Esophagus squamous epithelium (tissue), 5 donors: Measurements from ENCODE around the gene CRYBG1. TPM values are rescaled to one million over a fixed set of nuclear protein-coding genes. Genes with fewer than 3 reads are reported as not detected.
A peak's percentile ranks its signal among the peaks of the same experiment; 100 is the strongest.

Experiments
- DNase-seq: peaks from one replicate; lab custom pipeline; 2025; lab: John Stamatoyannopoulos, UW
- H3K27ac ChIP-seq, 4 donors: fragments of 200-600 bp; sonication (generic); one replicate each; pipeline ENCODE4 v1.5.1; 2016 to 2019; ENCODE audit warnings: mild to moderate bottlenecking in 1 of 4
- H3K27me3 ChIP-seq, 4 donors: fragments of 200-600 bp; sonication (generic); 1 replicate in 3 of 4; 2 replicates in 1 of 4; pipeline versions ENCODE4 v1.5.1 to v1.6.0; 2017 to 2021; ENCODE audit warnings: antibody characterized with exemption in 1 of 4
- H3K36me3 ChIP-seq, 3 donors: fragments of 200-600 bp; sonication (generic); one replicate each; pipeline ENCODE4 v1.5.1; 2016 to 2019
- H3K4me1 ChIP-seq, 3 donors: fragments of 200-600 bp; sonication (generic); one replicate each; pipeline ENCODE4 v1.5.1; 2017 to 2019
- H3K4me3 ChIP-seq, 4 donors: fragments of 200-600 bp; sonication (generic); 1 replicate in 3 of 4; 2 replicates in 1 of 4; pipeline ENCODE4 v1.5.1; 2016 to 2019; ENCODE audit warnings: mild to moderate bottlenecking in 2 of 4, moderate library complexity in 1 of 4
- H3K9me3 ChIP-seq, 3 donors: fragments of 200-600 bp; sonication (generic); one replicate each; pipeline ENCODE4 v1.5.1; 2016 to 2019
- POLR2A ChIP-seq, 4 donors: fragments of 450-650 bp; IDR thresholded peaks; one replicate each; pipeline ENCODE4 v1.6.1; 2017; ENCODE audit warnings: antibody characterized with exemption in 4 of 4, mild to moderate bottlenecking in 4 of 4, moderate library complexity in 3 of 4
- WGBS, 2 donors: methylation state at CpG; one replicate each; pipeline ENCODE4 v1.1.5; 2018; 5-methylcytosine and 5-hydroxymethylcytosine counted together
- intact Hi-C: fragments of 100-400 bp; cut with DNase I; formaldehyde crosslinking; loops from one replicate; pipeline ENCODE4 v1.15.0; 2022
- total RNA-seq, 4 donors: library from RNA; depleted of rRNA; stranded (reverse); fragments of >200 nt; gene quantifications; one replicate each; pipeline ENCODE4 v1.1.0, GENCODE V29; 2016
- TF ChIP-seq, protein P1 (sequence below), 6 experiments: fragments of 450-650 bp in 4 of 6; fragments of 200-600 bp in 2 of 6; sonication (generic) in 2 of 6; IDR thresholded peaks; one replicate each; pipeline ENCODE4 v1.5.1; 2016 to 2019; ENCODE audit warnings: antibody characterized with exemption in 6 of 6, mild to moderate bottlenecking in 4 of 6, moderate library complexity in 4 of 6
- donor health status: DM: yes; HTN: yes; CAD: no.

The CRYBG1 gene
- total RNA-seq, 4 donors from 2014 or later = 119 to 185 (median 153) TPM

DNA sequence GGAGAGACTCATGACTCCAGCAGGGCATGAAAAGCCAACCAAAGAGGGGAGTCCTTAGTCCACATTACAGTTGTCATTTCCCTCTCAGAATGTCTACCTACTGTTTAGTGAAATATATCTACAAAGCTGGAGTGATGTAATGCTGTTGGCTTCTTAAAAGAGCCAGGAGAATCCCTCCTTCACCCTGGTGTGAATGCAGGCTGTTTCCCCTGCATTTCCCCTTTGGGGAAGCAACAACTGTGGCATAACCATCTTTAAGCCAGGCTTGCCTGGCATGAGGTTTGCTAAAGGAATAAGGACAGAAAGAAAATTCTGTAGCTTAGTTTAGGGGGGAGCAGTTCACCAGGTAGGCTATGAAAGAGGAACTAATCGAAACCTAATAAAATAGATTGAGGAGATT, 129.5 kb downstream of the CRYBG1 start:
- DNase-seq = no peak
- no peak for TF ChIP-seq POLR2A (IDR thresholded peaks at IDR 0.05)
- TF ChIP-seq, protein P1, sequence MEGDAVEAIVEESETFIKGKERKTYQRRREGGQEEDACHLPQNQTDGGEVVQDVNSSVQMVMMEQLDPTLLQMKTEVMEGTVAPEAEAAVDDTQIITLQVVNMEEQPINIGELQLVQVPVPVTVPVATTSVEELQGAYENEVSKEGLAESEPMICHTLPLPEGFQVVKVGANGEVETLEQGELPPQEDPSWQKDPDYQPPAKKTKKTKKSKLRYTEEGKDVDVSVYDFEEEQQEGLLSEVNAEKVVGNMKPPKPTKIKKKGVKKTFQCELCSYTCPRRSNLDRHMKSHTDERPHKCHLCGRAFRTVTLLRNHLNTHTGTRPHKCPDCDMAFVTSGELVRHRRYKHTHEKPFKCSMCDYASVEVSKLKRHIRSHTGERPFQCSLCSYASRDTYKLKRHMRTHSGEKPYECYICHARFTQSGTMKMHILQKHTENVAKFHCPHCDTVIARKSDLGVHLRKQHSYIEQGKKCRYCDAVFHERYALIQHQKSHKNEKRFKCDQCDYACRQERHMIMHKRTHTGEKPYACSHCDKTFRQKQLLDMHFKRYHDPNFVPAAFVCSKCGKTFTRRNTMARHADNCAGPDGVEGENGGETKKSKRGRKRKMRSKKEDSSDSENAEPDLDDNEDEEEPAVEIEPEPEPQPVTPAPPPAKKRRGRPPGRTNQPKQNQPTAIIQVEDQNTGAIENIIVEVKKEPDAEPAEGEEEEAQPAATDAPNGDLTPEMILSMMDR (IDR thresholded peaks at IDR 0.05) = no peak

DNA sequence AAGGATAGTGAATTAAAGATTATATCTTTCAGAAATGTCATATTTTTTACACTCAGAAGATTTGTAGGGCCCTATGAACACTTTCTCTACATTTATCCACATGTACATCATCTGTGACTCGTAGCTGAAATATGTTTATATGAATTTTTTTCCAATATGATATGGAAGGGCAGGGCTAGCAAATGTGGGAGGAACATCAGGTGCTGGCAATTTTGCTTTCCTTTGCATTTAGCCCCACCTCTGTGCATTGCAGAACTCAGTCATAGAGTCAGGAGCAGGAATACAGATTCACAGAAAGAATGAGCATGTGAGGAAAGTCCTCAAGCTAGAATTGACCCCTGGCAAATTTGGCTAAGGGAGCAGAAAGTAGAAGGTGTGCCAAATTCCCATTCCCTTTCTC, 129.9 kb downstream of the CRYBG1 start:
- TF ChIP-seq, protein P1 (IDR thresholded peaks at IDR 0.05) = no peak
- no peak for TF ChIP-seq POLR2A (IDR thresholded peaks at IDR 0.05)
- DNase-seq = no peak
- peaks cover 0 to 38% (median 7%) of the 10 kb centered on the region in 3 donors for H3K4me1 ChIP-seq
- H3K36me3 ChIP-seq = no peaks in the 10 kb centered on the region
- H3K27me3 ChIP-seq = no peaks in the 10 kb centered on the region
- no peak overlapping the region for H3K27ac ChIP-seq
- intact Hi-C loops = no loop called here
- H3K4me3 ChIP-seq = no peak overlapping the region
- 39 to 41% methylated on average over 1 of the region's 1 CpG for WGBS, 2 donors
- no peaks in the 10 kb centered on the region for H3K9me3 ChIP-seq

More for the DNA sequence above, 129.5 kb downstream of the CRYBG1 start:
- no peaks in the 10 kb centered on the region for H3K27me3 ChIP-seq
- peaks cover 0 to 34% (median 7%) of the 10 kb centered on the region in 3 donors for H3K4me1 ChIP-seq
- no peaks in the 10 kb centered on the region for H3K36me3 ChIP-seq
- H3K9me3 ChIP-seq = no peaks in the 10 kb centered on the region
- intact Hi-C loops = no loop called here
- H3K4me3 ChIP-seq = no peak overlapping the region
- H3K27ac ChIP-seq = no peak overlapping the region
- 71 to 76% methylated on average over 1 of the region's 1 CpG for WGBS, 2 donors

DNA sequence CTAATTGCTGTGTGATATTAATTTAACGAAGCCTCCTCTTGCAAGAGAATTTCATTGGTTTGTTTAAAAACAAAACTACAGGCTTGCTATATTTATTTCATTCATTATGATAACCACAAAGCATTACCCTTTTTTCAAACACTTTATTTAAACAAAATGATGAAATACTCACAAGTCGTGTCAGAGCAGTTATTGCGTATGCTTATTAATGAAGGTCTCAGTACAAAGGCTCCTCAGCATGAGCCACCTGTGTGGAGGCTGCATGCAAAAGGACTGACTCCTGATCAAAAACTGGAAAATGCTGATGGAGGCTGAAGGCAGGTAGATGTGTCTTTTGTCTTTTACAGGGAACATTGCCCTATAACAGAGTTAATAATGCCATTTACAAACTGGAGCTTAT, 130.5 kb downstream of the CRYBG1 start:
- H3K4me1 ChIP-seq = peaks cover 0 to 43% (median 7%) of the 10 kb centered on the region in 3 donors
- H3K4me3 ChIP-seq = no peak overlapping the region
- H3K27me3 ChIP-seq = no peaks in the 10 kb centered on the region
- 43 to 51% methylated on average over 3 of the region's 3 CpGs for WGBS, 2 donors
- H3K9me3 ChIP-seq = no peaks in the 10 kb centered on the region
- no peak overlapping the region for H3K27ac ChIP-seq
- no peak for DNase-seq
- intact Hi-C loops = no loop called here
- TF ChIP-seq POLR2A (IDR thresholded peaks at IDR 0.05) = no peak
- TF ChIP-seq, protein P1 (IDR thresholded peaks at IDR 0.05) = no peak
- H3K36me3 ChIP-seq = no peaks in the 10 kb centered on the region

DNA sequence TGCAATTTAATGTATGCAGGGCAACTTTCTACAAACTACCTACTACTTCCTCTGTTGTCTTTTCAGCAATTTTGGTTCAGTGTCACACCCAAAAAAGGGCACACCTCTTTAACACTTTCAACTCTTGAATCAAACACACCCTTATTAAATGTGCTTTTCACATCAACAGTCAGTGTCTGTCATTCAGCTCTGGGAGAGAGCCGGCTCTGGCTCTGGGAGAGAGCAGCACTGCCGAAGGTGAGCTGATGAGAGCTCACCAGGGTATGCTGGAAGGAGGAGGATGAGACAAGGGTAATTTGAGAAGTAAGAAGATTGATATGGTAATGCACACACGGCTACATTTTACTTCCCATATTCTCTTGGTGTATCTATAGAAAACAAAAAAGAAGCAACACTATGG, 134.5 kb downstream of the CRYBG1 start:
- Histone ChIP-seq H3K9me3 (no peaks in the 10 kb centered on the region), H3K4me1 (peaks cover 0 to 56% (median 7%) of the 10 kb centered on the region in 3 donors), H3K27me3 (no peaks in the 10 kb centered on the region), H3K4me3 (peak overlapping the region; percentile 10 to 44 (median 20)), H3K36me3 (no peaks in the 10 kb centered on the region), H3K27ac (peak overlapping the region in 3 of 4 donors; percentile 76 to 81 (median 81))
- no peak for DNase-seq
- WGBS, 2 donors = 21 to 25% methylated on average over 1 to 3 of the region's 3 CpGs
- TF ChIP-seq POLR2A (IDR thresholded peaks at IDR 0.05) = peak in 2 of 4 donors; percentile 47 to 60
- TF ChIP-seq, protein P1 (IDR thresholded peaks at IDR 0.05) = no peak
- intact Hi-C loops = no loop called here

DNA sequence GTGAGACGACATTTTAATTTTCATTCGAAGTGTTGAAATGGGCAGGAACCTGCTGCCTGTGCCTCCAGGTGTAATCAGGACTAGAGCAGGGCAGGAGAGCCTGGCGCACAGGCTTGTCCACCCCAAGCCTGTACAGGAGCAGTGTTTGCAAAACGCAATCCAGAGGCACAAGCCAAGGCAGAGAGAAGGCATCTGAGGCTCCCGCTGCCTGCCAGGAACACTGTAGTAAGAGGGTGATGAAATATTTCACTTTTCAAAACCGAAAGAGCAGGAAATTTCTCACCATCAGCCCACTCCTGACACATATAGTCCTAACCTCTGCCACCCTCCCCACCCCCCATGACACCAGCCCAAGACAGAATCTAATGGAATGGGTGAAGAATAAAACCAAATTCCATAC, 136.3 kb downstream of the CRYBG1 start:
- Histone ChIP-seq H3K4me3 (peak overlapping the region; percentile 13 to 44 (median 20)), H3K27ac (peak overlapping the region; percentile 76 to 81 (median 80)), H3K9me3 (no peaks in the 10 kb centered on the region), H3K36me3 (no peaks in the 10 kb centered on the region), H3K27me3 (no peaks in the 10 kb centered on the region), H3K4me1 (peaks cover 0 to 62% (median 4%) of the 10 kb centered on the region in 3 donors)
- intact Hi-C loops = no loop called here
- DNase-seq = no peak
- TF ChIP-seq, protein P1 (IDR thresholded peaks at IDR 0.05) = no peak
- peak in 1 of 4 donors; percentile 20 for TF ChIP-seq POLR2A (IDR thresholded peaks at IDR 0.05)
- 51 to 54% methylated on average over 6 of the region's 6 CpGs for WGBS, 2 donors
